SHP77 (cell line): ENCODE measurements around the gene KCNE5.
A peak's percentile ranks its signal among the peaks of the same experiment; 100 is the strongest.
"Not testable (repeated sequence)": the region's sequence is repeated elsewhere in the genome, so short reads cannot be mapped to it uniquely, and the experiment has no call there.

Source experiments
- DNase-seq, 2 experiments: peaks; one replicate each; lab custom pipeline; 2025; lab: John Stamatoyannopoulos, UW

The KCNE5 gene, protein sequence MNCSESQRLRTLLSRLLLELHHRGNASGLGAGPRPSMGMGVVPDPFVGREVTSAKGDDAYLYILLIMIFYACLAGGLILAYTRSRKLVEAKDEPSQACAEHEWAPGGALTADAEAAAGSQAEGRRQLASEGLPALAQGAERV

DNA sequence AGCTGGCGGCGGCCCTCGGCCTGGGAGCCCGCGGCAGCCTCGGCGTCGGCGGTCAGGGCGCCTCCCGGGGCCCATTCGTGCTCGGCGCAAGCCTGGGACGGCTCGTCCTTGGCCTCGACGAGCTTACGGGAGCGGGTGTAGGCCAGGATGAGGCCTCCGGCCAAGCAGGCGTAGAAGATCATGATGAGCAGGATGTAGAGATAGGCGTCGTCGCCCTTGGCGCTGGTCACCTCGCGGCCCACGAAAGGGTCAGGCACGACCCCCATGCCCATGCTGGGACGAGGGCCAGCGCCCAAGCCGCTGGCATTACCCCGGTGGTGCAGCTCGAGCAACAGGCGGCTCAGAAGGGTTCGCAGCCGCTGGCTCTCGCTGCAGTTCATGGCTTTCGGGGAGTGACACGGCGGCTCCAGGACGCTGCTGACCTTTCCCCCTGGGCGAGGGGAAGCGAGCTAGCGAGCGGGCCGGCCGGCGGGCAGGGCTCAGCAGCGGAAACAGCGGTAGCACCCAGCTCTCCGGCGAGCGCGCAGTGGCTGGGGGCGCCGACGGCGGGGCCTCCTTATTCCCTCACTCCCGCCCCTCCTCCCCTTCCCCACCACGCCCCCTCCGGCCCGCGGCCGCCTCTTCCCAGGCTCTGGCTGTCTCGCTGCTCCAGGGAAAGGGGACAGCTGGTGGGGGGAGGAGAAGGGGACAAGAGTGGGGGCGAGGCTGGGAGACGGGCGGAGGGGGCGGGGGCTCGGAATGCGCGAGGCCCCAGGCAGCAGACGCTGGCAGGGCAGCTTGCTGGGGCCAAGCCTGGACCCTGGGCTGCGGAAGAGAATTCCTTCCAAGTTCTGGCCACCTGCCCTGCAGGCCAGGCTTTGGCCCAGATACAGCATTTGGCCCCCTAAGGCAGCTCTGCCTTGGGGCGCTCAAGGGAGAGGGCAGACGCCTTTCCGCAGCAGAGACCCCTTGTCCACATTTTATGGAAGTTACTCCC, at the start of gene KCNE5:
KCNE5 (minus strand) TSS at position 532 of the 976 bp plus-strand sequence; CDS start at position 380, 152 bp downstream.
- DNase-seq: no peak

DNA sequence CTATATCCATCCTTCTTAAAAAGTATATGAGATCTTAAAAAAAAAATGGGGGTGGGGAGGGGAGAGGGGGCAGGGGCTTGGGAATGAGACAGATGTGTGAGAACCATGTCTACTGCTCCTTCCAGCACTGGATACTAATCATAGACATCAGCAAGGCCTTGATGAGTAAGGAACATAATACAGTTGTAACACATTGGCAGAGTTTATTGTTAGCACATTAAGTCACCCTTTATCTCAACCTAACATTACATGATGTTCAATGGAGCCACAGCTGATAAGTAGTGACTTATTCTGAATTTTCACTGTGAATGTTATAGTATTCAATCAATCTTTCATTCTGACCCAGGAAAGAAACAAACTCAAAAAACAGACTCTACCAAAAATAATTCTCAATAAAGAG, 47.3 kb upstream of the KCNE5 start:
- no peak for DNase-seq

DNA sequence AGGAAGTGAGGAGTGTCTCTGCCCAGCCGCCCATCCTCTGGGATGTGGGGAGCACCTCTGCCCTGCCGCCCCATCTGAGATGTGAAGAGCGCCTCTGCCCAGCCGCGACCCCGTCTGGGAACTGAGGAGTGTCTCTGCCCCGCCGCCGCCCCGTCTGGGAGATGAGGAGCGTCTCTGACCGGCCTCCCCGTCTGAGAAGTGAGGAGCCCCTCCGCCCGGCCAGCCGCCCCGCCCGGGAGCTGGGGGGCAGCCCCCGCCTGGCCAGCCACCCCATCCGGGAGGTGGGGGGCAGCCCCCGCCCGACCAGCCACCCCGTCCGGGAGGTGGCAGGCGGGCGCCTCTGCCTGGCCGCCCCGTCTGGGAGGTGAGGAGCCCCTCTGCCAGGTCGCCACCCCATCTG, 46.2 kb upstream of the KCNE5 start:
- not testable (repeated sequence) for DNase-seq

DNA sequence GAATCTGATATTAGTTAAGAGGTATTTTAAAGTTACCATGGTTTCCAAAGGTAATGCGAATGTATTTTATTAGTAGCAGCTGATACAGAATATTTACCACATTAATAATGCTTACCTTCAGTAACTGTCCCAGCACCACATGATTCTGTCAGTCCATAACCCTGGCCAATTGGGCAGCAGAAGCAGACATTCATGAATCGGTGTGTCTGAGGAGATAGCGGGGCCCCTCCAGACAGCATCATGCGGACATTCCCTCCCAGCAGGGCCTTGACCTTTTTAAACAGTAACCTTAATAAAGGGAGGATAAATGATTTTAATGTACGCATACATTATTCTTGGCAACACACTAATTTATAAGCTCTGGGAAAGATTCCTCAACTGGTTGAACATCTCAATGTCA, 43.0 kb upstream of the KCNE5 start:
- DNase-seq: no peak

DNA sequence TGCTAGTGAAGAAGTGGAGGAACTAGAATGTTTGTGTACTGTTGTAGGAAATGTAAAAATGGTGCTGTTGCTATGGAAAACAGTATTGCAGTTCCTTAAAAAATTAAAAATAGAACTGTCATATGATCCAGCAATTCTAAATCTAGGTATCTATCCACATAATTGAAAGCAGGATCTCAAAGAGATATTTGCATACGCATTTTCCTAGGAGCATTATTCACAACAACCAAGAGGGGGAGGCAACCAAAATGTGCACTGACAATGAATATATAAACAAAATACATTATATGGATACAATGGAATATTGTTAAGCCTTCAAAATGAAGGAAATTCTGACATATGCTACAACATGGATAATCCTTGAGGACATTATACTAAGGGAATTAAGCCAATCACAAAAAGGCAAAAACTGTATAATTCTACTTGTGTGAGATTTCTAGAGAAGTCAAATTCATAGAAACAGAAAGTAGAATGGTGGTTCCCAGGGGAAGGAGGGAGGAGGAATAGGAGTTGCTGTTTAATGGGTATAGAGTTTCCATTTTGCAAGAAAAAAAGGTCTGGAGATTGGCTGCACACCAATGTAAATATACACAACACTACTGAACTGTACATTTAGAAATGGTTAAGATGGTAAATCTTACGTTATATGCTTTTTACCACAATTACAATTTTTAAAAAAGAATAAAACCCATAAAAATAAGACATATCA, 35.6 kb upstream of the KCNE5 start:
- no peak for DNase-seq

DNA sequence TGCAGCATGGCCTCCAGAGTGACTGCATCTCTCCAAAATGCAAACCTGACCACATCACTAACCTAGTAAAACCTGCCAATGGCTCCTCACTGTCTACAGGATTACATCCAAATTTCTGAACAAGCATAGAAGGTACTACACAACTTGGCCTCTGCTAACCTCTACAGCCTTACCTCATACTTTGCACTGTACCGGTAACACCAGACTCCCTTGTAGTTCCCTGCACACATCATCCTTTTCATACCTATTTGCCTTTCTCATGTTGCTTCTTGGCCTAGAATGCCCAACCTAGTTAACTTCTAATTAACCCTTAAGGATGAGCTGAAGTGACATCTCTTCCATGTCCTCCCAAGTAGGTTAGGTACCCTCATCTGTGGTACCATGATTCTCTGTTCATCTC, 33.4 kb upstream of the KCNE5 start:
- DNase-seq: no peak

DNA sequence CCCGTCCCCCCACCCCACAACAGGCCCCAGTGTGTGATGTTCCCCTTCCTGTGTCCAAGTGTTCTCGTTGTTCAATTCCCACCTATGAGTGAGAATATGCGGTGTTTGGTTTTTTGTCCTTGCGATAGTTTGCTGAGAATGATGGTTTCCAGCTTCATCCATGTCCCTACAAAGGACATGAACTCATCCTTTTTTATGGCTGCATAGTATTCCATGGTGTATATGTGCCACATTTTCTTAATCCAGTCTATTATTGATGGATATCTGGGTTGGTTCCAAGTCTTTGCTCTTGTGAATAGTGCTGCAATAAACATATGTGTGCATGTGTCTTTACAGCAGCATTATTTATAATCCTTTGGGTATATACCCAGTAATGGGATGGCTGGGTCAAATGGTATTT, 32.4 kb upstream of the KCNE5 start:
- DNase-seq: not testable (repeated sequence)

DNA sequence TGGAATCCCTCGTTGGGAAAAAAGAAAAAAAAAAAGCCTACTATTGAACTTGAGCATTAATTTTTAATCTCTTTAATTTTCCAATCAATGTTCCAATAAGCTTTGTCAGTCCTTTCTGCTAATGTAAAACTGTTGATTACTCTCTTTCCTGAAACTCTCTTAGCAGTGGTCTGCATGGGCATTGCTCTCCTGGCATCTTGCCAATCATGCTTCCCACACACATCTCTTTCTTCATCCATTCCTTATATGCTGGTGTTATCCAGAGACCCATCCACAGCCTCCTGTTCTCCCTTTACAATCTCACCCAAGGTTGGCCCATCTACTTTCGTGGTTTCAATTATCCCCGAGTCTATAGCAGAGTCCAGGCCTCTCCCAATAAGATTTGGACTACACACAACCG, 31.8 kb upstream of the KCNE5 start:
- no peak for DNase-seq

DNA sequence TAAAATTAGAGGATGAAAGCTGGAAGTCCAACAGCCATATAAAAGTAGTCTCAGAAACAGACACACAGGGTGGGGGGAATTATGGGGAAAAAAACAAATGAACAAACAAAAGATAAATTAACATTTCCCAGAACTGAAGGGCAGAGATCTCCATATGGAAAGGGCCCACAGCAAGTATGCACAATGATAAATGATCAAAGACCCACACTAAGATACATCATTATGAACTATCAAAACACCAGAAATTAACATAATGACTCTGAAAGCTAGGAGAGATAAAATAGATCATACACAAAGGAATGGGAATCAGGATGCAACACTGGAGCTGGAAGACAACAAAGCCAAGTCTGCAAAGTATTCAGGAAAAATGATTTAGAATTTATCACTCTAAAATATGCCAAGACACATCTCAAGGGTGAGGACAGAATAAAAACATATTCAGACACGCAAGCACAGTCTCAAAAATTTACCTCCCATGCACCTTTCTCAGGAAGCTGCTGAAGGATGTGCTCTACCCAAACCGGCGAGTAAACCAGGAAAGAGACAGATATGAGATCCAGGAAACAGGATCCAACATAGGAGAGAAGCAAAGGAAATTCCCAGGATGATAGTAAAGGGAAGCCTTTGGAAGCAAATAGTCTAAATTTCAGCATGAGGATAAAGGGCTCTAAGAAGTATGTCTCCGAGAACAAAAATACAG, 30.7 kb upstream of the KCNE5 start:
- no peak for DNase-seq

DNA sequence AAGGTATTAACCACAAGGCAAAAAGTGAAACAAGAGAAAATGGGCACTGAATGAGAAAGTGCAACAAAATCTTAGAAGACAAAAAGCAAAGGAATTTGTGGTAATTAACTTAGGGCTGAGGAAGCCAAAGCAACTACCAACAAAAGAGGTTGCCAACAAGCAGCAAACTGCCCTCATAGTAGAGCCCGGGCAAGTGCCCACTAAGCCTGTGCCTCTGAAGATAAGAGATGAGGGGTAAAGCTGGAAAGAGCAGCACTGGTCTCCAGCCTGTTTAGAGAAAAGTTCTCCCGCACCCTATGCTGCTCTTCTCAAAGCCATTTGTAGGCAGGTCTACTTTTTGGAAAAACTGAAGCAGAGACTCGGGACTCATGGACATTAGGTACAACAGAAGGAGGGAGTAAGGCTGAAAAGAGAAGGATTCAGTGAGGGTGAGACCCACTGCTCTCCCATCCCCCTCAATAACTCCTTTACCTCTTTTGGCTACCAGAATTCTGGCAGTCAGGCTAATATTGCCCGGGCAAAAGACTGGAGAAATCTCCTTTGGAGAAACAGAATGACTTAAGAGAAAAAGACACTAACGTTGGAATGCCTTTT, 29.6 kb upstream of the KCNE5 start:
- no peak for DNase-seq

DNA sequence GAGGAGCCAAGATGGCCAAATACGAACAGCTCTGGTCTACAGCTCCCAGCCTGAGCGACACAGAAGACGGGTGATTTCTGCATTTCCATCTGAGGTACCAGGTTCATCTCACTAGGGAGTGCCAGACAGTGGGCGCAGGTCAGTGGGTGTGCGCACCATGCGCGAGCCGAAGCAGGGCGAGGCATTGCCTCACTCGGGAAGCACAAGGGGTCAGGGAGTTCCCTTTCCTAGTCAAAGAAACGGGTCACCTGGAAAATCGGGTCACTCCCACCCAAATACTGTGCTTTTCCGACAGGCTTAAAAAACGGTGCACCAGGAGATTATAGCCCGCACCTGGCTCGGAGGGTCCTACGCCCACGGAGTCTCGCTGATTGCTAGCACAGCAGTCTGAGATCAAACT, 19.7 kb upstream of the KCNE5 start:
- DNase-seq: not testable (repeated sequence)

DNA sequence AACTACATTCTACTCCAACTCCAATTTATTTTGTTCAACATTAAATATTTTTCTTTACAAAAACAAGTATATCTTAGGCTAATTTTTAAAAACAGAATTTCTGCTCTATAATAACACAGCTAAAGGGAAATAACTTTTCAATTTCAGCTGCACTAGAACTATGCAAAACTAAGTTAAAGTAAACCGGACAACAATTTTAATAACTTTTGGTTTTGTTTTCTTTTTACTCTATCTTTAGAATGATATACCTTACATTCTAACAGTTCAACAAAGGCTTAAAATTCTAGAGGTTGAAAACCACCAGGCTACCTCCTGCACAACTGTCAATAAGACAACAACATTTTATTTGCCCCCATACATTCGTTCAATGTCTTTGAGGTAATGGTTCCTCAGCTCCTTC, 18.7 kb upstream of the KCNE5 start:
- DNase-seq: no peak

DNA sequence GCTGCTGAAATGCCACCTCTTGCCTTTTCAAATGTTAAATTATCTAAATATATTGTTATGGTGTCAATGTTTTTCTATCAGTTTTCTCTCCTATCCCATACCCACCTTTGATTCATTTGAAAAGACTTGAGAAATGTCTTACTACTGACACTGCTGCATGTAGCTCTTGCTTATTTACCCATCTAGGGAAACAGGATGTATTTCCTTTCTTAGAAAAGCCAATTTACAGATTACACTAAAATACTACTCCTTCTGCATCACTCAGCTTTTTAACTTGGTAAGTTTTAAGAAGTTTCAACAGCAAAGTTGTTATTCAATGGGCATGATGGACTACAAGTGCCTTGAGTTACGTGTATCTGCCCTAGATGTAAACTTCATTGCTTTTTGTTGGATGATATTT, 13.2 kb upstream of the KCNE5 start:
- DNase-seq: no peak

DNA sequence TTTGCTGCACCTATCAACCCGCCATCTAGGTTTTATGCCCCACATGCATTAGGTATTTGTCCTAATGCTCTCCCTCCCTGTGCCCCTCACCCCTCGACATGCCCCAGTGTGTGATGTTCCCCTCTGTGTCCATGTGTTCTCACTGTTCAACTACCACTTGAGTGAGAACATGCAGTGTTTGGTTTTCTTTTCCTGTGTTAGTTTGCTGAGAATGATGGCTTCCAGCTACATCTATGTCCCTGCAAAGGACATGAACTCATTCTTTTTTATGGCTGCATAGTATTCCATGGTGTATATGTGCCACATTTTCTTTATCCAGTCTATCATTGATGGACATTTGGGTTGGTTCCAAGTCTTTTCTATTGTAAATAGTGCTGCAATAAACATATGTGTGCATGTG, 12.5 kb upstream of the KCNE5 start:
- DNase-seq: not testable (repeated sequence)

DNA sequence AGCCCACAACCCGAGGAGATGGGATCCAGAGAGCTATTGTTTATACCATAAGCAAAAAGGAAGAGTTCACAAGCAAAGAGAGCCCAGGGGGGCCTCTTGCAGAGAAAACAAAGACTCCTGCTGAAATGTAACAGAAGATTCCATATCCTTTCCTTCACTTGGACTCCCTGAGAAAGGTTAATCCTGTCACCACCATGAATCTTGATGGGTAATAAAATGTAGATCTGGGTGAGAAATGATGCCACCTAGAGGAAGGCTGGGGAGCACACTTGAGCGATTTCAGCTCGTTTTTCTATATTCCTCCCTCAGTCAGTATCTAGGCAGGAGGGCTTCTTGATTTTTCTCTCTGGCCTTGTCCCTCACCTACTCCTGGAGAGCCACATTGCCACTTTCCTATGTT, 10.2 kb upstream of the KCNE5 start:
- peak in 1 of 2 experiments; percentile 10 for DNase-seq

DNA sequence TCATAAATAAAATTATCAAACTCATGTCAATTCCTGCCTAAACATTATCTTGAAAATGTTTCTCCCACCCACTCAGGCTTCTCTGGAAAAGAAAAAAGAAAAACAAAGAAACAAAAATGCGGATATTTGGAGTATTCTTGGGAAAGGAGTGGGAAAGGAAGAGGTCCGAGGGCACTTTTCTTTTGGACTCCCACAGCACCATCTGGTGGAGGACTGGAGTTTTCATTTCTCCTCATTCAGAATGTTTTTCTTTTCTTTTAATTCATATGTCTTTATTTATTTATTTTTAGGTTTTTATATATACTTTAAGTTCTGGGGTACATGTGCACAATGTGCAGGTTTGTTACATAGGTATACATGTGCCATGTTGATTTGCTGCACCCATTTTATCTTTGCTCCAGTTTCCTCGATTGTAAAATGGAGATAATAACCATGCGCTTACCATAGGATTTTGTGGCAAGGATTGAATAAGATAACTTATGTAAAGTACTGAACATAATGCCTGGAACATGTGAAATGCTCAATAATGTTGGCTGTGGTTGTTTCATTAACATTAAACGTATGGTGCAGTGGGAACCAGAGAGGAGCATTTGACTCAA, 8.0 kb upstream of the KCNE5 start:
- DNase-seq: no peak

DNA sequence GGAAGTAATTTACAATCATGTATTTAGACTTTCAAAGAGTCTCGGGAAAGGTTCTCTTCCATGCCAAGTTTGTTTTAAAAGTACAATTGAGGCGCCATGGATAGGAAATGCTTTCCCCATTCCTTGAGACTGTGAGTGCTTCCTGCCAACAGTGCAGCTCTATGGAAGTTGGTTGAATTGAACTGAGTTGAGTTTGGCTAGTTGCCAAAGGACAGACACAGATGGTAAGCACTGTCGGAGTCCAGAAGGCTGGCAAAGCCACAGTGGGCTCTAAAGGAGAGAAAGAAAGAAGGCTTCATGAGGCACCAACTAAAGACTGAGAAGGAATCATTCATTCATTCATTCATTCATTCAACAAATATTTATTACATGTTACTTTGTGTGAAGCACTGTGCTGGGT, 4.3 kb upstream of the KCNE5 start:
- peak in 1 of 2 experiments; percentile 23 for DNase-seq

DNA sequence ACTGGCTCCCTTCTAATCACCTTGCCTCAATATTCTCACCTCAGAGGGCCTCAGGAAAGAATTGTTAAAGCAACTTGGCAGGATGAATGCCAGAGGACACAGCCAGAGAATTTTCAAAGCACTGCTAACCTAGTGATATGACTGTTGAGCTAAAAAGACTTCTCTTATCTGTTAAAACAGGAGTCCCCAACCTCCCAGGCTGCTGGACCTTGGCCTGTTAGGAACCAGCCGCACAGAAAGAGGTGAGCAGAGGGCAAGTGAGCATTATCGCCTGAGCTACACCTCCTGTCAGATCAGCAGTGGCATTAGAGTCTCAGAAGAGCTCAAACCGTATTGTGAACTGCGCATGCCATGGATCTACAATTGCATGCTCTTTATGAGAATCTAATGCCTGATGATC, 1.7 kb upstream of the KCNE5 start:
- DNase-seq: no peak

DNA sequence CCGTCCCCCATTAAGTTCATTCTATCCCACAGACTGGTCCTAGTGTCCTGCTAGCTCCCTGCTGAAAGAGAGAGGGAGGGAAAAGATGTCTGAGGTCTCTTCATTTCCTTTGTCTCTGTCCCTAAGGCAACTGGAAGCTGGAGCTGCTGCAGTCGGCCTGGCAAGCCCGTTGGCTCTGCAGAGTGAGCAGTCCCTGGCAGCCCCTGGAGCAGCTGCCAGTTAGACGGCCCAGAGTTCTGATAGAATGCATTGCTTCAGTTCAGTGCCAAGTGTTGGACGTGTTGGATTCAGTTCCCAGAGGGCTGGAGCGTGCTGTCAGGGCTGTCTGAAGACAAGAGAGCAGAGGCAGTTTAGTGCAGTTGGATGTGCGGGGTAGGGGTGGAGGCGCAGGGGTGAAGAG, 975 bp downstream of the KCNE5 start:
- DNase-seq: no peak

DNA sequence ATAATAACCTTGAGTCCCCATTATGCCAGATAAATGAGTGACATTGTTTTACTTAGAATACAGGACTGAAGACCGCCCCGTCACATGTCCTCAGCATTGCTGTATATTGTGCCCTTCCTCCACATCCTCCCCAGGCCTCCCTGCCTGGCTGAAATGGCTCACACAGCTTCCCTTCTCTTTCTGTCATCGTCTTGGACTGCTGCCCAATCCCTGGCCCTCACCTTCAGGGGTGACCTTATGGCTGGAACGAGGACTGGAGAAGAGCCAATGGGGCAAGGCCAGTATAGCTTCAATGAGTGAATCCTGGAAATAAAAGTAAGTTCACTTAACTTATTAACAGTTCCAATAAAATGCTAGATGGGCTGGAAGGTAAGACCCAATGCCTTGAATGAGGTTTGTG, 2.7 kb downstream of the KCNE5 start:
- no peak for DNase-seq

DNA sequence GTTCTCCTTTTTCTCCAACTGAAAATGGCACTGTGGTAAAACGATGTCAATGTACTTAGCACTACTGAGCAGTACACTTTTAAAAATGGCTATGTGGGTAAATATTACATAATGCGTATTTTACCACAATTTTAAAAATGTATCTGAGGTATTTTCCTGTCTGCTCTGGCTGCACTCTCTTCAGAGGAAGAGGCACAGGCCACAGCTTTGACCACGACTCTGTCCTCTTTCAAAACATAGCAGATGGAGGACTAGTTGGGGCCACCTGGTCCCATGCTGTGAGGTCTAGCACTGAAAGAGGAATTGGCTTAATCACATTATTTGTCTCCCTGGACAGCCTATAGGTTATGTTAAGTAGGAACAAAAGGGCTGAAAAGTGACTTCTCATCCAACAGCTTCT, 5.2 kb downstream of the KCNE5 start:
- DNase-seq: no peak
